Measurements from ENCODE around the gene CLRN1.
"Not testable (repeated sequence)": the region's sequence is repeated elsewhere in the genome, so short reads cannot be mapped to it uniquely, and the experiment has no call there.

Gene CLRN1, protein sequence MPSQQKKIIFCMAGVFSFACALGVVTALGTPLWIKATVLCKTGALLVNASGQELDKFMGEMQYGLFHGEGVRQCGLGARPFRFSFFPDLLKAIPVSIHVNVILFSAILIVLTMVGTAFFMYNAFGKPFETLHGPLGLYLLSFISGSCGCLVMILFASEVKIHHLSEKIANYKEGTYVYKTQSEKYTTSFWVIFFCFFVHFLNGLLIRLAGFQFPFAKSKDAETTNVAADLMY

DNA sequence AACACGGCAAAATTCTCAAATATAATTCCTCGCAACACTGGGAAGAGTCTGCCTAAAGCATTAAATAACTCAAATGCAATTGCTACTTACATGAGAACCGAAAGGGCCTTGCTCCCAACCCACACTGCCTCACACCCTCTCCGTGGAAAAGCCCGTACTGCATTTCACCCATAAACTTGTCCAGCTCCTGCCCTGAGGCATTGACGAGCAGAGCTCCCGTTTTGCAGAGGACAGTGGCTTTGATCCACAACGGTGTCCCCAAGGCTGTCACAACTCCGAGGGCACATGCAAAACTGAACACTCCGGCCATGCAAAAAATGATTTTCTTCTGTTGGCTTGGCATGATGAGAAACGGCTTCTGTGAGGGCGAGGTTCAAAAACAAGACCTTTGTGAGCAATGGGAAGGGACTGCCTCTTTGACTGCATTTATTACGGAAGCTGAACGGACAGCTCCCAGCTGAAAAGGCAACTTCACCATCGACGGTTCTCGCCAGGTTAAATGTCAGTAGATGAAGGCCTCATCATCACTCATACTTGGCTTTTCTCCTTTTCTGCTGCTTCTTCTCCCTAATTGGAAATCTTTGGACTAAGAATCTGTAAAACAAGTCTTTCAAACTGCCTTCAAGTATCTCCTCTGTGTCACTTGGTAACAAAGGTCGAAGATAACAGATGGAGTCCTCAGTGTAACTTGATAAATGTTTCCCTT, at the start of gene CLRN1:
CLRN1 (minus strand) TSS at position 362 of the 706 bp plus-strand sequence; CDS start at position 343, 19 bp downstream.
- no peak for DNase-seq

DNA sequence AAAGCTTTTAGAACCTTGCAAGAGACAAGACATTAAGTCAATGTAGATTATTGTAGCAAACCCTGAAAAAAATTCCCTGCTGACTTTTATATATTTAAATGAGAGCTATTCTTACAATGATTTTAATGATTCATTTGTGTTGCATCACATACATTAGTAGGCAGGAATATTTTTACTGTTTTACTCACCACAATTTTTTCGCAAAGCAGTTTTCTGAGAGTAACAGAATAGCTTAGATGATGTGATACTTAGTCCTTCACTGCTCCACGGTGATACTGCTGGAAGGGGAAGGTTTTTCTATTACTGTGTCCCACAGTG, 43.9 kb upstream of the CLRN1 start:
- no peak for DNase-seq

DNA sequence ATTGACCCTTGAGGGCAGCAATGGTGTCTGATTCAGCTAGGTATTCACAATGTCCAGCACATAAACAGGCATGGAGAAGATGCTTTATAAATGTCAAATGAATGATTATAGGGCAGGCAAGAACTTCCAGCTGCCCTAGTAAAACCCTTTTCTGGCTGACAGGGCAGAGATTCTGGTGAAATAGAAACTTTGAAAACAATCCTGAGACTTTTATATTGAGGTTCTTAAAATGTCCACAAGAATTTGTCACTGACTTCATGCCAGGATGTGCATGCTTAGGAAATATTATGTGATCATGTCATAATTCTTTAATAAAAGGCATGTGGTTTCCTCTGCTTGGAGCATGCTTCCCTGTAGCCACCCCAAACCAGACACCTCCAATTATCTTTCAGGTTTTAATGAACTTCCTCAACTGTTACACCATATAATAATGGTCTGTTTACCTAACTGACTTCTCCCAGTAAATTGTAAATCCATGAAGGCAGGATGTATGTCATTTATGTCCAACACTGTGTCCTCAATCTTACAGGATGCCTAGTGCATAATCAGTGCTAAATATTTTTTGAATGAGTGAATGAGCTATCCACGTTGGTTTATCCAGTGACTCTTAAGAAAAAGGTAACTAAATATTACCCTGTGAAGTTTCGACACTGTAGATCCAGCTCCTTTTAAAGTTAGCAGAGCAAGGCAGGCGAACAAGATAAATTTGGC, 43.4 kb upstream of the CLRN1 start:
- no peak for DNase-seq

DNA sequence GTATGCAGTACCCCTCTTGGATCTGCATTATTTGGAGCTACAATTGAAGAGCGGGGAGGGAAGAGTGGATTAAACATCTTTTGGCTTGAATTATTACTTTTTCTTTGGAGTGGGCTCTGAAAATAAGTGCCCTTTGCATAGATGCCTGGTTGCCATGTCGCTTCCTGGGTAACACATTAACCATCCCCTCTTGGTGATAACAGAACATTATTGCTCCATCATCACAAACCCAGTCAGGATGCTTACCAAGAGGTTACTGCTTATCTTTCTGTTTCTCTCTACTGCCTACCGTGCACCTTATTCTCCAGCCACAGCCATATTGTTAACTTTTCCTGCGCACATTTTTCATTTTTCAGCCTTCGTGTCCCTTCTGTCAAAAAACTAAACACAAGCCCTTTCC, 42.7 kb upstream of the CLRN1 start:
- DNase-seq = no peak

DNA sequence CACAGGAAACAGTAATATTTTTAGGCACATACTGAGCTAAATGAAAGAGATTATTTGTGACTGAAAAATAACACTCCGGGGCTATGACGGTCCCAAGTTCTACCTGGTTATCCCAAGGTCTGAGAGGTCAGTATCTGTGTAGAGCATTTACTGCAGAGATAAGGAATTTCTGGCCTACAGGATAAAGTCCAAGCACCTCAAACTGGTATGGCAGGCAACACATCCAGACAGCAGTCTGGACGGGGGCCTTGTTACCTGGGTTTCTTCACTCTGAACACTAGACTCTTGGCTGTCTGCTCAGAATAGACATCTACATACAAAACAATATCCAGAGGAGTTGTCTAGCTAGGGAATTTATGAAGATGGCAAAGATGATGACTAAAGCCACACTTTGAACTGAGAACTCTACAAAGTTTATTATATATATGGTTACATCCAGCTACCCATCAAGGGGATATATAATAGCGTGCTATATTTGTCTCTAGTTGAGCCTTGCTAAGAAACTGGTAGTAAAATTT, 42.0 kb upstream of the CLRN1 start:
- no peak for DNase-seq

DNA sequence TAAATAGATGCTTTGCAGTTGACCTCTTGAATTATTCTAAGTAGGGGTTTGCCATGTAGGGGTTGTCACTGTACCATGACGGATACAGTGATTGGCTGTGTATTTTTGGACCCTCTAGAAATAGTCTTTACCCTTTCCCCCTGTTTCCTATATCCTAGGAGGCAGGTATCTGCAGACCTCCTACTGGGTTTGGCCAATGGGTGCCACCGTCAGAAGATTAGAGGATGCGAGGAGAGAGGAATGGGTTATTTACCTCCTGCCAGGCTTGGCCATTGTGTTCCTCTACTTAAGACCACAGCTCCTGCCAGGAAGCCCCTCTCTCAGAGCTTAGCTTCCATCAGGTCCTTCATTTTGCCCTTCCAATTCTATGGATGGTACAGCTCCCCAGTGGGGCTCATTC, 40.2 kb upstream of the CLRN1 start:
- DNase-seq = no peak

DNA sequence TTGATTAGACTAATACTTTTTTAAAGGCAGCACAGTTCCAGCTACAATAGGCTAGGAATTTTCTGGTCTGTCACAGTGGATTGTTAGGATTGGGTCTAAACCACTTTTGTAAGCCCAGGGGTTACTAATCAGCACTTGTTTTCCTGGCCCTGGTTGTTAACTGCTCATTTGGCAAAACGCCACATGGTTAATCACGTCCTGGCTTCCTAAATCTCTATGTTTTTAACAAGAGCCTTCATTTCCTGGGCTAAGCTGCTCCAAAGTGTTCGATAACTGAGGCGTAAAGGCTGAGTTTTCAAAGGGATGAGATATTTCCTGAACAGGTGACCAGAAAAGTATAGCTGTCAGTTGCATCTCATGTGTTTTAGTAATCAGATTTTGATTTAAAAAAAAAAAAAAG, 38.9 kb upstream of the CLRN1 start:
- DNase-seq = no peak

DNA sequence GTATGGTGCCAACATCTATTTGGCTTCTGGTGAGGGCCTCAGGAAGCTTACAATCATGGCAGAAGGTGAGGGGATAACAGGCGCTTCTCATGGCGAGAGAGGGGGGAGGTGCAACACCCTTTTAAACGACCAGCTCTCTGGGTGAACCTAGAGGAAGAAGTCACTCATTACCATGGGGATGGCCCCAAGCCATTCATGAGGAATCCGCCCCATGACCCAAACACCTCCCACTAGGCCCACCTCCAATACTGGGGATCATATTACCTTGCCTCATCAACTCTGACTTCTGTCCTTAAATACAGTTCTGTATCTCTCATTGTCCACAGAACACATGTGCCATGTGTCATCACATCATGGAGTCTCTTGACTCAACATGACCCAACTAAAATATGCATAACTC, 37.5 kb upstream of the CLRN1 start:
- no peak for DNase-seq

DNA sequence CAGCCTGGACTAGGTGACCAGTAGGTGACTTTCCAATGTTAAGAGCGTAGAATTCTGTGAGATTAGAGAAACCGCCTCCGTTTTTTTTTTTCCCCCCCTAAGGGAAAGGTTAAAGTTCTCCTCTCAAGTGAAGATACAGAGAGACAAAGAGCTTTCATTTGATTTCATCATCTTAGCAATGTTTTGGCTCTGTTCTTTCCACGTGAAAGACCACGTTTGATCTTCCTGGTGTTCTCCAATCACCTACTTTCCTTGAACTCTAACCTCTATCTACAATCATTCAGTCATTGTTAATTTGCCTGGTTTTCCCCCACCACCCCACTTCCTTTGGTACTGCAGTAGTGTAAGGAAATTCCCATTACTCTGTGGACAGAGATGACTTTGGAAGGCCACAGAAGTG, 36.9 kb upstream of the CLRN1 start:
- DNase-seq = no peak

DNA sequence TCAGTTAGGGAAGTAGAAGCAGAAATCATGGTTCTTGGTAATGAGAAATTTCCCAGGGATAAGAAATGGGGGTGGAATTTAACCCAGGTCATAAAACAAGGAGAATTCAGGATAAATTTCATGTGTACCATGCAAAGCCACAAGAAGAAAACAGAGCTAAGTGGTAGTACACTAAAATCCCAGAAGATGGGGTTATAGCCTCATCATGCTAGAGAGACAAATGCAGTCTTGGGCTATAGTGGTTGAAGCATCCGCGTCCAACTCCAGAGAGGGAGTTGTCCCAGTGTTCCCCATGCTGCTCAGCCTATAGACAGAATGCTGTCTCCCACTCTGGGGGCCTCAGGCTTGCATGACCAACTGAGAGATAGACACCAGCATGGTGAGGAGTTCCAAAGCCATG, 36.2 kb upstream of the CLRN1 start:
- DNase-seq = no peak

DNA sequence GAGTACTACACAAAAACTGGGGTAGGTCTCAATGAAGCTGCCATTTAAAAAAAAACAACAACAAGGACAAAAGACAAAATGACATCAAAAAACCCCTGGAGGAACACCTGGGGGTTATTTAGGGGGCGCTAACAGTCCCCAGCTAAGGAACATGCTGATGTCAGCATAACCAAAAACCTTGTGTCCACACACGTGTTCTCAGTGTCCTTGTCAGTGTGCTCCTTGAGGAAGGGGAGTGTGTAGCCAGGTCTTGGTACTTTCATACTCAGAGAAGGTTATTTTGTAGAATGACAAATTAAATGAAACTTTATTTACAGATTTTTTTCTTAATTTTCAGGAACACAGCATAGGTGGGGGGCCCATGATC, 31.2 kb upstream of the CLRN1 start:
- no peak for DNase-seq

DNA sequence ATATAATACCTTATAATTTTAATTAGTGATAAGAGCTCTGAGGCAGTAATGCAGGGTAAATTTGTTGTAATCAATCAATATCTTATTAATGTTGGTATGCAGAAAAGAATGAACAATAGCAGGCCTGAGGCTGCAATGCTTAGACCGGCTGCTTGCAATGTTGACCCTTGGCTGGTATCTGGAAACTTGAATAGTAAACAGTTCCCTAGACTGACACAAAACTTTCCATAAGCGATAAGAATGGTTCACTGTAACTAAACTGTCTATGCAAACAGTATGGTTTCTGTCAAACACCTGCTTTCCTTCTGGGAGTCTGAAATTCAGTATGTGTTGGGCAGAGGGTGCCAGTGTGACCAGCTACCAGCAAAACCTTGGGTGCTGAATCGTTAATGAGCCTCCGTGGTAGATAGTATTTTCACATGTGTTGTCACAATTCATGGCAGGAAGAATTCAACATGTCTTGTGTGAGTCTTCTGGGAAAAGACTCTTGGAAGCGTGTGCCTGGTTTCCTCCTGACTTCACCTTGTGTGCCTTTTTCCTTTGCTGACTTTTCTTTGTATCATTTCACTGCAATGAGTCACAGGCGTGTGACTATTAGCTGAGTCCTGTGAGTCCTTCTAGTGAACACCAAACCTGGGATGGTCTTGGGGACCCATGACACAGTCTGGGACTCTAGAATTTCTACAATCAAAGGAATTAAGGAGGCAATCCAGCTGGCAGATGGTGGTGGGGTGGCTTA, 30.7 kb upstream of the CLRN1 start:
- DNase-seq = no peak

DNA sequence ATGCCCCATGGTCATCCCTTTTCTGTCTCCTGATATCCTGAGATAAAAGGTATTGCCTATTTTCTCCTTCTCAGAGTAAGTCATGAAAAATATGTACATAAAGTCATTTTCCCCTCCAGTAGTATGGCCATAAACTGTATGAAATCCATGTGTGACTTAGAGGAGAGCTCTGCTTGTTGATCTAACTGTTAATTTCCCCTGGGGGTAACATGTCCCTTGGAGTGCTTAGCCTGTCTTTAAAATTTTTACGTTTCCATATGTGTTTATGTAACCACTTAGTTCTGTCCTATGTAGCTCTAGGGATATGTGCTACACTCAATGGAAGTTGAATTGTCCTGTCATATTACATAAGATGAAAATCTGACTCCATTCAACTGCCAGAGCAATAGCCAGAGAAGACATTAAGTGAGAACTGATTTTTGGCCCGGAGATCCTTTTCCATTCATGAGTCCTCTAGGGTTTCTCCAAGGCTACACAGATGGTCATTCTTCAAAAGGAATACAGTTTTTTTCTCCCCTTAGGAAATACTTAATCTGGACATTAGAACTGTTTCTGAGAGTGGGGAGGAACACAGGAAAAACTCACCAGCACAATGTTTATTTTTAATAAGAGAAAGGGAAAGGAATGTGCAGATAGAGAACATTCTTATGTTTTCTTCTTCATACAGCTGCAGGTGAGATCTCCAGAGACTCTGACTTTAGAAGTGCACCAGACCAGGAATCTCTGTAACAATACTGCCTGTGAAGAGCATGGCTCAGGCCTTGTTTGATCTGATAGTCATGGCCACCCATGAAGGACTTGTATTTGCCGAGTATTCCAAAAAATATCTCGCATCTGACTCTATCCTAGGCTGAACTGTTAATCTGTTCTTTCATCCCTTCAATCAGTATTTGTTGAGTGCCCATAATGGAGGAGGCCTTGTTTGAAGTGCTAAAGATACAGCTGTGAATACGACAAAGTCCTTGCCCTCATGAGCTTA, 29.8 kb upstream of the CLRN1 start:
- no peak for DNase-seq

DNA sequence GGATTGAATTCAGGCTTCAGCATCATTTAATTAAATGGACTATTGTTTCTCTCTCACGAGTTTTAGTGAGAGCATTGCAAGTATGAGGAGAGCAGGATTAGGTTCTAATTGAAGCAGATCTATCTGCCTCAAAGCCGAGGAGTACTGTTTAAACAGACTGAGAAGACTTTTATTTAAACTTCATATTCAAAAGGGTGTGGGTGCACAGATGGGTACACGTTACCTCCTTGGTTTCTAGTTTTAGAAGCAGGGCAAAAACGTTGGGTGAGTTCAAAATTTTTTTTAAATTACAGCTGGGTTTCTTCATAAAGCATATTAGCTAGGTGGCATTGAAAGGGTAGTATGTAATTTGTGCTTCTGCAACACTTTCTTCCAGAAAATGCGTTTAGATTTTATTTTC, 26.5 kb upstream of the CLRN1 start:
- no peak for DNase-seq

DNA sequence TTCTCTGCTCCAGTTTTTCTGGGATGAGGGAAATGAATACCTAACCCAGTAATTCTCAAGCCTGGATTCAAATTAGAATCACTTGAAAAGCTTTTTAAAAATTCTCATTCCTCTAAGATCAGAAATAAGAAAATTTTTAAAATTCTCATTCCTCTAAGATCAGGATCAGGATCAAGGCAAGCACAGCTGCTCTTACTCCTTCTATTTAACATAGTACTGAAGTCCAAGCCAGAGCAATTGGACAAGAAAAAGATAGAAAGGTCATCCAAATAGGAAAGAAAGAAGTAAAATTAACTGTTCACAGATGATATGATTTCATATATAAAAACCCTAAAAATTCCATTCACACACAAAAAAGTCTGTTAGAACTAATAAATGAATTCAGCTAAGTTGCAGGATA, 24.2 kb upstream of the CLRN1 start:
- DNase-seq = no peak

DNA sequence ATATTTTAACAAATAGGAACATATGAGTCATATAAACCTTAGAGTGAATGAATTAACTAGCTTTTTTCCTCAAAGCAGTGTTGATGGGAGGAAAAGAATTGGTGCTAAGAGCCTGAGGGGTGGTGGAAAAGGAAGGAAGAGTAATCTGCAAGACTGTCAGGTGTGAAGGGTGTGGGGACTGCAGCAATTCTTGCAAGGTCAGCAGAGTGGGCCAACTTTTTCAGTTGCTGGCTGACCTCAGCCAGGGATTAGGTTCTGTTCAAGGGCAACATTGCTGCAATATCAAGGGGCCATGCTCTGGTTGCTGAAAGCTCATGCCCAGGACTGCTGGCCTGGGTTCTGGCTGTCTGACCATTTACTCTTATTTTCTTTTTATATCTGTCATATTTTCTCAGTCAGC, 23.0 kb upstream of the CLRN1 start:
- no peak for DNase-seq

DNA sequence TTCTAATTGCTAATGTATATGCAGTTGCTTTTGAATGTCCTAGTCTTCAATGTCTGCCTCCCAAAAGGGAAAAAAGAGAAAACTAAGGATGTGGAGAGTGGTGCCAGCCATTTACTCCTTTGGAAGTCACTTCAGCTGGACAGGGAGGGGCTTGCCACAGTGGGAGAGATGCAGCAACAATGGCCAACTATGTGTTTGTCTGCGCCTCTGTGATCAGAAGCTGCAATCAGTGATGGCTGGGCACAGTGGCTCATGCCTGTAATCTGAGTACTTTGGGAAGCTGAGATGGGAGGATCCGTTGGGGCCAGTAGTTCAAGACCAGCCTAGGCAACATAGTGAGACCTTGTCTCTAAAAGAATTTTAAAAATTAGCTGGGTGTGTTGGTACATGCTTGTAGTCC, 16.7 kb upstream of the CLRN1 start:
- DNase-seq = no peak

DNA sequence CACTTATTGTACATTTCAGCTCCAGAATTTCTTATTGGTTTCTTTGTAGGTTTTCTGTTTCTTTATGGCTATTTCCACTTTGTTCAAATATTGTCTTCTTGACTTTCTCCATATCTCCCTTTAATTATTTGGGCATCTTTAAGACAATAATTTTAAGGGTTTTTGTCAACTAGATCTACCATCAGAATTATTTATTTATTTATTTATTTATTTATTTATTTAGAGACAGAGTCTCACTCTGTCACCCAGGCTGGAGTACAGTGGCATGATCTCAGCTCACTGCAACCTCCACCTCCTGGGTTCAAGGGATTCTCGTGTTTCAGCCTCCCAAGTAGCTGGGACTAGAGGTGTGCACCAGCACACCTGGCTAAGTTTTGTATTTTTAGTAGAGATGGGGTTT, 15.9 kb upstream of the CLRN1 start:
- not testable (repeated sequence) for DNase-seq

DNA sequence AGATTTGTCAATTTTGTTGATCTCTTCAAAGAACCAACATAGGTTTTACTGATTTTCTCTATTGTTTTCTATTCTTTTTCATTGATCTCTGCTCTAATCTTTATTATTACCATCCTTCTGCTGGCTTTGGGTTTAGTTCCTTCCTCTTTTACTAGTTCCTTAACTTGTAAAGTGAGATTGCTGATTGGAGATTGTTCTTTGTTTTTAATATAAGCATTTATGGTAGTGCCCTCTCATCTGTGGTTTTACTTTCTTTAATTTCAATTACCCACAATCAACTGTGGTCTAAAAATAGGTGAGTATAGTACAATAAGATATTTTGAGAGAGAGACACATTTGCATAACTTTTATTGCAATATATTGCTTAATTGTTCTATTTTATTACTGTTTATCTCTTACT, 13.2 kb upstream of the CLRN1 start:
- peak in 1 of 2 donors; percentile 7 for DNase-seq

DNA sequence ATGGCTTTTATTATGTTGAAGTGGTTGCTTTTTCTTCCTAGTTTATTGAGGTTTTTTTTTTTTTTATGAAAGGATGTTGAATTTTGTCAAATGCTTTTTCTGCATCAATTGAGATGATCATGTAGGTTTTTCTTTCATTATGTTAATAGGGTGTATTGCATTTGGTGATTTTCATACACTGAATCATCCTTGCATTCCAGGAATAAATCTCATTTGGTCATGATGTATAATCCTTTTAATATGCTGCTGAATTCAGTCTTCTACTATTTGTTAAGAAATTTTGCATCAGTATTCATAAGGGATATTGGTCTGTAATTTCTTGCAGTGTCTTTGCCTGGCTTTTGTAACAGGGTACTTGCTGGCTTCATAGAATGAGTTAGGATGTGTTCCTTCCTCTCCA, 11.5 kb upstream of the CLRN1 start:
- DNase-seq = no peak

DNA sequence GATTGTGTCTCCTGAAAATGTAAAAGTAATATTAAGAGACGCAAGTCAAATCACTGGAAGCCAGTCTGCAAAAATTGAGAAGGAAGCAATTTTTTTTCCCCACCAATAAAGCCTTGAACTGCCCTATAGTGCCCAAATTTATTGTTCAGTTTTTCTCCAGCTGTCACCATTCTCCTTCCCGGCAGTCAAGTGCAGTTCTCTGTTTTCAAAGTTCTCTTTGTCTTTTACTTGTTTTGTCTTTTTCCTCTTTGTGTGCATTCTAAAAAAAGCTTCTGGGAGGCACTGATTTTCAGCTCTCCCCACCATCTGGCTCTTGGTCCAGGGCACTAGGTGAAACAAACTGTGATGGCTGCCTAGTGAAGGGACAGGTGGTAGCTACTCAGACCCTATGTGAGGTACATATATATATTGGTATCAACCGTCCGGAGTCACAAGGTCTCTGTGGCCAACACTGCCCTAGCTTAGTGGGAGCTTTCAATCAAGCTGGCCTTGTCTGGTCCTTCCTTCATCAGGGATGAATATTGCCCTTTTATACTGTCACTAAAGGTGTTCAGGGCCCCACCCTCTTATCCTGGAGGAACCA, 6.1 kb upstream of the CLRN1 start:
- no peak for DNase-seq

DNA sequence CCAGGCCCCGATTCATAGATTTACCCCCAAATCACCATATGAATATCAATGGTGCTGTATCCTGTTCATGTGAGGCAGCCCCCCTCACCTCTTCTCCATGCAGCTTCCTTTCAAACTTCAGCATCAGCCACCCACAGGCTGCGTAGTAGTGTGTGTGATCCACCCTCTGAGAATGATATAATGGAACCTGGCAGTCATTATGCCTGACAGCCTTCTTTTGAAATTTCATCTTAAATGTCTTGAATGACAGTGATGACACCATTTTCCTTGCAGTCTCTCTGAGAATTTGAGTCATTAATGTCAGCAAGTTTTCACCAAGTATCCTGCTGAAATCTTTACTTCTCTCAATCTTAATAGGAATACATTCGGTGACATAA, 3.5 kb upstream of the CLRN1 start:
- DNase-seq = no peak
